K562 (cell line): ENCODE results near the gene C17orf75. TPM values are rescaled to one million over a fixed set of nuclear protein-coding genes. Genes with fewer than 3 reads are reported as not detected.
A peak's percentile ranks its signal among the peaks of the same experiment; 100 is the strongest.

Experiments
- ATAC-seq: fragments of 200-7000 bp; cut with Tn5 transposase; 3 replicates; pipeline ENCODE4 v1.9.1; 2020; ENCODE audit warnings: moderate library complexity
- BruUV-seq: library from RNA; stranded (reverse); fragments of 400-500 nt; replicated peaks from 2 replicates; lab custom pipeline; 2021; lab: Mats Ljungman, UMichigan
- CTCF ChIA-PET: fragments of 300-600 bp; formaldehyde crosslinking; extraction: SDS; loops from one replicate; lab custom pipeline; 2021; ENCODE audit warnings: low intra/inter-chr PET ratio; lab: Yijun Ruan, JAX
- POLR2A ChIA-PET: fragments of 300-600, 350-650 bp; sonication (Branson Sonifier 250); formaldehyde crosslinking; extraction: SDS; loops from one replicate; lab custom pipeline; 2021; ENCODE audit warnings: antibody characterized with exemption, inconsistent platforms; lab: Yijun Ruan, JAX
- DNase-seq, 4 experiments: peaks; one replicate each; pipeline versions ENCODE4 v3.0.0 to v3.0.0-alpha.2; 2011 to 2018; ENCODE audit warnings: low spot score in 3 of 4, mixed read lengths in 3 of 4; ENCODE audit errors: extremely low read depth in 1 of 4
- FAIRE-seq: peaks from 2 replicates; lab custom pipeline; 2011; peaks lifted over from hg19 to GRCh38; lab: Jason Lieb, UNC
- H2AFZ ChIP-seq: 2 replicates; pipeline ENCODE4 v1.6.0; 2011; ENCODE audit warnings: low read depth, low read length, control low read depth, inconsistent platforms
- H3K27ac ChIP-seq: fragments of 200-600 bp; 3 replicates; pipeline ENCODE4 v1.8.0; 2011; ENCODE audit warnings: low read depth, mild to moderate bottlenecking, control low read depth, inconsistent platforms, low read length, moderate library complexity, mixed read lengths; ENCODE audit errors: extremely low read depth
- H3K27me3 ChIP-seq, 2 experiments: fragments of 300-600 bp in 1 of 2; 2 replicates in 1 of 2; 3 replicates in 1 of 2; pipeline versions ENCODE4 v1.6.0 to v1.8.0; 2011; ENCODE audit warnings: inconsistent platforms in 2 of 2, low read length in 2 of 2, mild to moderate bottlenecking in 1 of 2, mixed read lengths in 1 of 2, moderate library complexity in 1 of 2; ENCODE audit not compliant: control insufficient read depth in 2 of 2, insufficient read depth in 2 of 2
- H3K36me3 ChIP-seq: fragments of 300-600 bp; 3 replicates; pipeline ENCODE4 v1.8.0; 2011; ENCODE audit warnings: mild to moderate bottlenecking, low read length, inconsistent platforms; ENCODE audit not compliant: control insufficient read depth, insufficient read depth
- H3K4me1 ChIP-seq, 2 experiments: fragments of 200-600 bp in 1 of 2; replicated peaks in 1 of 2; 2 replicates in 1 of 2; 3 replicates in 1 of 2; pipeline versions ENCODE4 v1.5.1 to v1.8.0; 2011; ENCODE audit warnings: inconsistent platforms in 2 of 2, low read length in 2 of 2, mild to moderate bottlenecking in 1 of 2, mixed read lengths in 1 of 2, moderate library complexity in 1 of 2; ENCODE audit not compliant: control insufficient read depth in 2 of 2, insufficient read depth in 2 of 2
- H3K4me2 ChIP-seq: 2 replicates; pipeline ENCODE4 v1.6.1; 2011; ENCODE audit warnings: low read length, control low read depth, inconsistent platforms, mixed read lengths; ENCODE audit not compliant: insufficient read depth
- H3K4me3 ChIP-seq: fragments of 200-600 bp; sonication (generic), shearing (Covaris generic); 2 replicates; pipeline ENCODE4 v1.5.1; 2016; ENCODE audit warnings: control low read depth, inconsistent platforms
- H3K79me2 ChIP-seq: fragments of 200-600 bp; 3 replicates; pipeline ENCODE4 v1.8.0; 2011; ENCODE audit warnings: low read length, inconsistent platforms; ENCODE audit not compliant: control insufficient read depth, insufficient read depth
- H3K9ac ChIP-seq, 2 experiments: 2 replicates each; pipeline versions ENCODE4 v1.6.0 to v1.6.1; 2011; ENCODE audit warnings: low read depth in 2 of 2, low read length in 2 of 2, control low read depth in 1 of 2, inconsistent platforms in 1 of 2, mild to moderate bottlenecking in 1 of 2, mixed read lengths in 1 of 2; ENCODE audit not compliant: insufficient read depth in 1 of 2
- H3K9me1 ChIP-seq: one replicate; pipeline ENCODE4 v1.6.0; 2011; ENCODE audit warnings: inconsistent platforms, mild to moderate bottlenecking, low read length, moderate library complexity; ENCODE audit not compliant: control insufficient read depth, insufficient read depth
- H3K9me3 ChIP-seq: replicated peaks from 2 replicates; pipeline ENCODE4 v1.5.1; 2011; ENCODE audit warnings: low read depth, low read length, inconsistent platforms; ENCODE audit not compliant: control insufficient read depth, insufficient read depth
- H4K20me1 ChIP-seq: replicated peaks from 2 replicates; pipeline ENCODE4 v1.6.1; 2011; ENCODE audit warnings: low read length, inconsistent platforms, mixed read lengths; ENCODE audit not compliant: control insufficient read depth, insufficient read depth
- EGR1 ChIP-seq: fragments of 450-650 bp; conservative IDR thresholded peaks from 2 replicates; pipeline ENCODE4 v1.6.1; 2017; ENCODE audit warnings: mild to moderate bottlenecking
- ZBTB17 ChIP-seq: fragments of 450-650 bp; formaldehyde crosslinking; IDR thresholded peaks from 2 replicates; pipeline ENCODE4 v1.4.0; 2020; ENCODE audit warnings: mild to moderate bottlenecking
- WGBS: fragments of 100-300 bp; shearing (Covaris generic); methylation state at CpG from one replicate; pipeline ENCODE4 v1.1.6; 2016; ENCODE audit warnings: low coverage, mixed read lengths; ENCODE audit not compliant: insufficient coverage; ENCODE audit errors: missing lambda C conversion rate; 5-methylcytosine and 5-hydroxymethylcytosine counted together
- in situ Hi-C: fragments of 300-500 bp; cut with MboI; formaldehyde crosslinking; loops from 4 replicates; pipeline ENCODE4 v1.15.0; 2018; ENCODE audit warnings: inconsistent platforms, mixed read lengths
- intact Hi-C: fragments of 100-400 bp; cut with micrococcal nuclease; formaldehyde crosslinking; loops from 2 replicates; pipeline ENCODE4 v1.14.2; 2022
- polyA plus RNA-seq, 8 experiments: library from polyadenylated mRNA; depleted of rRNA in 4 of 8; stranded (reverse) in 5 of 8; unstranded in 3 of 8; fragments of >200 nt; fragmentation: Nextera tagmentation in 2 of 8; fragmentation: Illumina TruSeq in 1 of 8; extraction: Ambion mirVana in 2 of 8; extraction: Trizol in 1 of 8; gene quantifications; 2 replicates each; pipeline versions ENCODE4 v1.2.1 to v1.2.3, GENCODE V29; 2011 to 2014; ENCODE audit warnings: inconsistent platforms in 1 of 8, missing spikeins in 1 of 8
- total RNA-seq, 7 experiments: library from RNA; depleted of rRNA in 6 of 7; stranded (reverse); fragments of >200 nt in 6 of 7; fragmentation: Illumina TruSeq in 2 of 7; extraction: Trizol in 2 of 7; gene quantifications; 2 replicates each; pipeline versions ENCODE4 v1.2.1 to v1.2.3, GENCODE V29; 2011 to 2021; ENCODE audit warnings: low replicate concordance in 1 of 7
- TF ChIP-seq, protein P1 (sequence below): sonication (generic); formaldehyde crosslinking; IDR thresholded peaks from 2 replicates; pipeline ENCODE4 v1.8.1; 2023; ENCODE audit warnings: mild to moderate bottlenecking, missing genetic modification reagents
- TF ChIP-seq, protein P2 (sequence below): IDR thresholded peaks from 2 replicates; pipeline ENCODE4 v1.6.1; 2016; ENCODE audit warnings: missing genetic modification characterization, missing compliant biosample characterization
- TF ChIP-seq, protein P3 (sequence below), 2 experiments: fragments of 450-650 bp; formaldehyde crosslinking in 1 of 2; IDR thresholded peaks; 2 replicates each; pipeline versions ENCODE4 v1.4.0 to v1.6.1; 2014 to 2020; ENCODE audit warnings: mild to moderate bottlenecking in 2 of 2, borderline replicate concordance in 1 of 2, low read depth in 1 of 2
- TF ChIP-seq, protein P4 (sequence below): fragments of 250-450 bp; sonication (Bioruptor Pico); IDR thresholded peaks from 2 replicates; pipeline ENCODE4 v1.5.0; 2021

The C17orf75 gene
- total and polyA plus RNA-seq, 9 of the 15 experiments (the other 6 are each of a cell fraction or from before 2014, with no cell fraction given): 15.5 to 55.7 (median 18.5) TPM

DNA sequence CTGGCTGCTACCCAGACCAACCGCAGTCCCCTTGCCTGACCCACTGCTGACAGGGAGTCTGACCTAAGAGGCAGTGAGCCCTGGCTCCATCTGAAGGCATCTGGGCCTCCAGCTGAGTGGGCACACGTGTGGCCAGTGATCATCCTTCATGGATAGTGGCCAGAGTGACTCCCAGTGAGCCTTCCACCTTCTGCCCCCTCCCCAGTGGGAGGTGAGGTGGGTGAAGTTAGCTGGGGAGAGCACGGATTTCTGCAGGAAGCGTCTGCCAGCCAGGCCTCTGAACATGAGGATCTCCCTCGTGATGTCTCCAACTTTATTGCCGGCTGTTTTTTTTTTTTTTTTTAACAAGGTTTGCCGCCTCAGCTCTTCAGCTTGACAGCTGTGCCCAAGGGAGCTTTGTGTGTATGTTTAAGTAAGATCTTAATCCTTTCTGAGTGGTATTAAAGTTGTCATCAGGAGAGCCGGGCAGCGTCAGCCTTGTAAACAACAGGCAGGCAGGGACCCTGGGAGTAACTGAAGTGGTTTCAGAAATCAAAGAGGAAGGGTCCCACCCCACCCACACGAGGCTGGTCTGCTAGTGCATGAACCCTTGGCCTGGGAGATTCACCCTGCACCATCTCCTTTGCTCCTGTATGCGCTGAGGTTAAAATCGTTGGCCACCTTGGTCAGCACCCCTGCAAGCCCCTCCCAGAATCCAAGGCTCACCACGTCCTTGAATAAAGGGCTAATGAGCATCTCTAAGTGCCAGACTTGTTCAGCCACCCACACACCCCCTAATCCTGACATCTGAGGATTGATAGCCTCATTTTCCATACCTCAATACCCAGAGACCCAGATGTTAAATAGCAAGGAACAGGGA, 43.0 kb downstream of the C17orf75 start:
- H2AFZ ChIP-seq: no peak overlapping the region
- H3K27me3 ChIP-seq: no peaks in the 10 kb centered on the region
- intact Hi-C loops (no loop called here), in situ Hi-C loops (no loop called here)
- no TSS peak for BruUV-seq
- no peaks in the 10 kb centered on the region for H3K36me3 ChIP-seq
- H3K4me1 ChIP-seq: peaks cover 8 to 14% of the 10 kb centered on the region in 2 experiments; a peak in 4 of 5 replicates
- no peak for FAIRE-seq
- 0 out of 2 replicates have a peak, but pooled peaks cover 4% of the 10 kb centered on the region for H4K20me1 ChIP-seq
- no peak for DNase-seq
- TF ChIP-seq, protein P1, sequence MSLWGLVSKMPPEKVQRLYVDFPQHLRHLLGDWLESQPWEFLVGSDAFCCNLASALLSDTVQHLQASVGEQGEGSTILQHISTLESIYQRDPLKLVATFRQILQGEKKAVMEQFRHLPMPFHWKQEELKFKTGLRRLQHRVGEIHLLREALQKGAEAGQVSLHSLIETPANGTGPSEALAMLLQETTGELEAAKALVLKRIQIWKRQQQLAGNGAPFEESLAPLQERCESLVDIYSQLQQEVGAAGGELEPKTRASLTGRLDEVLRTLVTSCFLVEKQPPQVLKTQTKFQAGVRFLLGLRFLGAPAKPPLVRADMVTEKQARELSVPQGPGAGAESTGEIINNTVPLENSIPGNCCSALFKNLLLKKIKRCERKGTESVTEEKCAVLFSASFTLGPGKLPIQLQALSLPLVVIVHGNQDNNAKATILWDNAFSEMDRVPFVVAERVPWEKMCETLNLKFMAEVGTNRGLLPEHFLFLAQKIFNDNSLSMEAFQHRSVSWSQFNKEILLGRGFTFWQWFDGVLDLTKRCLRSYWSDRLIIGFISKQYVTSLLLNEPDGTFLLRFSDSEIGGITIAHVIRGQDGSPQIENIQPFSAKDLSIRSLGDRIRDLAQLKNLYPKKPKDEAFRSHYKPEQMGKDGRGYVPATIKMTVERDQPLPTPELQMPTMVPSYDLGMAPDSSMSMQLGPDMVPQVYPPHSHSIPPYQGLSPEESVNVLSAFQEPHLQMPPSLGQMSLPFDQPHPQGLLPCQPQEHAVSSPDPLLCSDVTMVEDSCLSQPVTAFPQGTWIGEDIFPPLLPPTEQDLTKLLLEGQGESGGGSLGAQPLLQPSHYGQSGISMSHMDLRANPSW (CRISPR knock-in tag): no peak
- TF ChIP-seq ZBTB17 (CRISPR knock-in tag): no peak
- TF ChIP-seq, protein P2, sequence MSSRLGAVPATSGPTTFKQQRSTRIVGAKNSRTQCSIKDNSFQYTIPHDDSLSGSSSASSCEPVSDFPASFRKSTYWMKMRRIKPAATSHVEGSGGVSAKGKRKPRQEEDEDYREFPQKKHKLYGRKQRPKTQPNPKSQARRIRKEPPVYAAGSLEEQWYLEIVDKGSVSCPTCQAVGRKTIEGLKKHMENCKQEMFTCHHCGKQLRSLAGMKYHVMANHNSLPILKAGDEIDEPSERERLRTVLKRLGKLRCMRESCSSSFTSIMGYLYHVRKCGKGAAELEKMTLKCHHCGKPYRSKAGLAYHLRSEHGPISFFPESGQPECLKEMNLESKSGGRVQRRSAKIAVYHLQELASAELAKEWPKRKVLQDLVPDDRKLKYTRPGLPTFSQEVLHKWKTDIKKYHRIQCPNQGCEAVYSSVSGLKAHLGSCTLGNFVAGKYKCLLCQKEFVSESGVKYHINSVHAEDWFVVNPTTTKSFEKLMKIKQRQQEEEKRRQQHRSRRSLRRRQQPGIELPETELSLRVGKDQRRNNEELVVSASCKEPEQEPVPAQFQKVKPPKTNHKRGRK (tag): no peak
- TF ChIP-seq, protein P3, sequence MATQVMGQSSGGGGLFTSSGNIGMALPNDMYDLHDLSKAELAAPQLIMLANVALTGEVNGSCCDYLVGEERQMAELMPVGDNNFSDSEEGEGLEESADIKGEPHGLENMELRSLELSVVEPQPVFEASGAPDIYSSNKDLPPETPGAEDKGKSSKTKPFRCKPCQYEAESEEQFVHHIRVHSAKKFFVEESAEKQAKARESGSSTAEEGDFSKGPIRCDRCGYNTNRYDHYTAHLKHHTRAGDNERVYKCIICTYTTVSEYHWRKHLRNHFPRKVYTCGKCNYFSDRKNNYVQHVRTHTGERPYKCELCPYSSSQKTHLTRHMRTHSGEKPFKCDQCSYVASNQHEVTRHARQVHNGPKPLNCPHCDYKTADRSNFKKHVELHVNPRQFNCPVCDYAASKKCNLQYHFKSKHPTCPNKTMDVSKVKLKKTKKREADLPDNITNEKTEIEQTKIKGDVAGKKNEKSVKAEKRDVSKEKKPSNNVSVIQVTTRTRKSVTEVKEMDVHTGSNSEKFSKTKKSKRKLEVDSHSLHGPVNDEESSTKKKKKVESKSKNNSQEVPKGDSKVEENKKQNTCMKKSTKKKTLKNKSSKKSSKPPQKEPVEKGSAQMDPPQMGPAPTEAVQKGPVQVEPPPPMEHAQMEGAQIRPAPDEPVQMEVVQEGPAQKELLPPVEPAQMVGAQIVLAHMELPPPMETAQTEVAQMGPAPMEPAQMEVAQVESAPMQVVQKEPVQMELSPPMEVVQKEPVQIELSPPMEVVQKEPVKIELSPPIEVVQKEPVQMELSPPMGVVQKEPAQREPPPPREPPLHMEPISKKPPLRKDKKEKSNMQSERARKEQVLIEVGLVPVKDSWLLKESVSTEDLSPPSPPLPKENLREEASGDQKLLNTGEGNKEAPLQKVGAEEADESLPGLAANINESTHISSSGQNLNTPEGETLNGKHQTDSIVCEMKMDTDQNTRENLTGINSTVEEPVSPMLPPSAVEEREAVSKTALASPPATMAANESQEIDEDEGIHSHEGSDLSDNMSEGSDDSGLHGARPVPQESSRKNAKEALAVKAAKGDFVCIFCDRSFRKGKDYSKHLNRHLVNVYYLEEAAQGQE (IDR thresholded peaks at IDR 0.05; ENCODE audit: borderline replicate concordance): peak; percentile 30; the same call in 1 of the 2 replicates
- TF ChIP-seq, protein P3 (CRISPR knock-in tag; IDR thresholded peaks at IDR 0.05; ENCODE audit: low read depth): no peak
- TF ChIP-seq, protein P4, sequence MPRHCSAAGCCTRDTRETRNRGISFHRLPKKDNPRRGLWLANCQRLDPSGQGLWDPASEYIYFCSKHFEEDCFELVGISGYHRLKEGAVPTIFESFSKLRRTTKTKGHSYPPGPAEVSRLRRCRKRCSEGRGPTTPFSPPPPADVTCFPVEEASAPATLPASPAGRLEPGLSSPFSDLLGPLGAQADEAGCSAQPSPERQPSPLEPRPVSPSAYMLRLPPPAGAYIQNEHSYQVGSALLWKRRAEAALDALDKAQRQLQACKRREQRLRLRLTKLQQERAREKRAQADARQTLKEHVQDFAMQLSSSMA (CRISPR knock-in tag): no peak
- TF ChIP-seq EGR1: peak; percentile 27; the same call in 1 of the 2 replicates
- H3K9ac ChIP-seq: peak overlapping the region in 1 of 2 experiments; percentile 76; a peak in 2 of 4 replicates
- ATAC-seq: no peak
- CTCF ChIA-PET: interaction anchor here (0.6 kb wide), 1 partner anchor 46 kb away, joined by 3 read pairs; no protein-coding TSS in a partner anchor
- H3K79me2 ChIP-seq: no peaks in the 10 kb centered on the region
- WGBS: 38% methylated on average over 11 of the region's 13 CpGs
- H3K4me2 ChIP-seq: no peak overlapping the region
- no peaks in the 10 kb centered on the region for H3K9me1 ChIP-seq
- no peak overlapping the region for H3K27ac ChIP-seq
- POLR2A ChIA-PET: interaction anchor here (0.6 to 2.5 kb wide), 3 partner anchors 12 to 159 kb away, joined by 3 to 14 read pairs (median 4); no protein-coding TSS in a partner anchor
- H3K9me3 ChIP-seq: no peaks in the 10 kb centered on the region
- no peak overlapping the region for H3K4me3 ChIP-seq
